GM10266 (cell line): ENCODE data around the gene ACER3.

Source experiments
- DNase-seq: peaks from one replicate; pipeline ENCODE4 v3.0.0; 2012; ENCODE audit errors: extremely low spot score
- TF ChIP-seq, protein P1 (sequence below): IDR thresholded peaks from 2 replicates; pipeline ENCODE4 v1.5.1; 2012; ENCODE audit warnings: mild to moderate bottlenecking, low read depth; ENCODE audit not compliant: control insufficient read depth, insufficient read depth; ENCODE audit errors: missing control alignments

ACER3 gene

DNA sequence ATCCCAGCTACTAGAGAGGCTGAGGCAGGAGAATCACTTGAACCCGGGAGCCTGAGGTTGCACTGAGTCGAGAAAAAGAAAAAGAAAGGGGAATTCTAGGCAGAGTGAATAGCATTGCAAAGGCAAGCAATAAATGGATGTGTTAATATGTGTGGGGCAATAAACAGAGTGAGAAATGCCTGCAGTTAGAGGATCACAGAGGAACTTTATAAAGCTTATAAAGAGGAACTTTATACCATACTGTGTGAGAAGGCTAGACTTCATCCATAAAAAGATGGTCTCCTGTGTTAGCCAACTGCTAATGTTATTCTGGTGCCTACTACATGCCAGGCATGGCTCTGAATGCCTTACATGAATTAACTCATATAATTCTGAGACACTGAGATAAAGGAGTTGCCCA is 174.3 kb downstream of the ACER3 start:
- no peak for DNase-seq
- TF ChIP-seq, protein P1, sequence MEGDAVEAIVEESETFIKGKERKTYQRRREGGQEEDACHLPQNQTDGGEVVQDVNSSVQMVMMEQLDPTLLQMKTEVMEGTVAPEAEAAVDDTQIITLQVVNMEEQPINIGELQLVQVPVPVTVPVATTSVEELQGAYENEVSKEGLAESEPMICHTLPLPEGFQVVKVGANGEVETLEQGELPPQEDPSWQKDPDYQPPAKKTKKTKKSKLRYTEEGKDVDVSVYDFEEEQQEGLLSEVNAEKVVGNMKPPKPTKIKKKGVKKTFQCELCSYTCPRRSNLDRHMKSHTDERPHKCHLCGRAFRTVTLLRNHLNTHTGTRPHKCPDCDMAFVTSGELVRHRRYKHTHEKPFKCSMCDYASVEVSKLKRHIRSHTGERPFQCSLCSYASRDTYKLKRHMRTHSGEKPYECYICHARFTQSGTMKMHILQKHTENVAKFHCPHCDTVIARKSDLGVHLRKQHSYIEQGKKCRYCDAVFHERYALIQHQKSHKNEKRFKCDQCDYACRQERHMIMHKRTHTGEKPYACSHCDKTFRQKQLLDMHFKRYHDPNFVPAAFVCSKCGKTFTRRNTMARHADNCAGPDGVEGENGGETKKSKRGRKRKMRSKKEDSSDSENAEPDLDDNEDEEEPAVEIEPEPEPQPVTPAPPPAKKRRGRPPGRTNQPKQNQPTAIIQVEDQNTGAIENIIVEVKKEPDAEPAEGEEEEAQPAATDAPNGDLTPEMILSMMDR, result no peak

- TF ChIP-seq, protein P1, result no peak
- no peak for DNase-seq
Observed at GRCh38 chr11:77035580-77035979, 174.9 kb downstream of the ACER3 start.

GRCh38 chr11:77036398-77036797 is 175.7 kb downstream of the ACER3 start:
- TF ChIP-seq, protein P1, result no peak
- no peak for DNase-seq

DNA sequence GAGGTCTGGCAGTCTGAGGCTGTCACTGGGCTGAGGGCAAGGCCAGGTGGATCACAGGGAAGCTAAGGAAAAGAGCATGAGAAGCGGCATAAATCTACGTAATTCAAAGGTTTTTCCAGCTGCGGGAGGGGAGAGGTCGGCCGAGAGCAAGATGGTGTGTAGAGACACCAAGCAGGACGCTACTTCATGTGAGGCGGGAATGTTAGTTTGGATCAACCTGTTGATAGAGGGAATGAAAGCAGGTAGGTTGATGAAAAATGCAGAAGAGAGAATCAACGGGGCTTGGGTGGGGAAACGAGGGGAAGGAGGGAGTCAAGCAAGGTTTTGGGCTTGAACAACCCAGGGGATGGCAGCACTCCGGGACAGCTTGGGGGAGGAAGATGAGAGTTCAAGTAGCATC is 176.3 kb downstream of the ACER3 start:
- DNase-seq, result no peak
- TF ChIP-seq, protein P1, result no peak

DNA sequence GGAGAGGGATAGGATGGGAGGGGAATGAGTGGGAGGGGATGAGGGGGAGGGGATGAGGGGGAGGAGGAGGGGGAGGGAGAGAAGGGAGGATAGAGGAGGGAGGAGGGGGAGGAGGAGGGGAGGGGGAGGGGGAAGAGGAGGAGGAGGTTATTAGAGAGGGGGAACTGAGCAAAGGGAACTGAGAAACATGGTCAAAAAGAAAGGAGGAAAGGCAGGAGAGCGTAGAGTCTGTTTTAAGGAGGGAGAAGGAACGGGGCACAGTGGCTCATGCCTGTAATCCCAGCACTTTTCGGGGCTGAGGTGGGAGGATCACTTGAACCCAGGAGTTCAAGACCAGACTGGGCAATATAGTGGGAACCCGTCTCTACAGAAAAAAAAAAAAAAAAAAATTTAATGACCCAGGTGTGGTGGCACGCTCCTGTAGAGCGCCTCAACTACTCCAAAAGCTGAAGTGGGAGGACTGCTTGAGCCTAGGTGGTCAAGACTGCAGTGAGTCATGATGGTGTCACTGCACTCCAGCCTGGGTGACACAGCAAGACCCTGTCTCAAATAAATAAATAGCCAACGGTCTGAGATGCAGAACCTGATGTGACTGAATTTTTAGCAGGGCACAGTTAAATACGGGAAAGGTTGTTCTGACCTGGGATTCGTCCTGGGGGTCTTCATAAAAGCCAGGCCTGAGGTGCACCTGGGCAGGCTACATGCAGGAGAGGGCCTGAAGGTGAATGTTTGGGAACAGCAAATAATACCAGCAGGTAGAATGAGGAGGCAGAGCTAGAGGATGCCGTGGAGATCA is 177.5 kb downstream of the ACER3 start:
- DNase-seq, result no peak
- TF ChIP-seq, protein P1, result no peak

DNA sequence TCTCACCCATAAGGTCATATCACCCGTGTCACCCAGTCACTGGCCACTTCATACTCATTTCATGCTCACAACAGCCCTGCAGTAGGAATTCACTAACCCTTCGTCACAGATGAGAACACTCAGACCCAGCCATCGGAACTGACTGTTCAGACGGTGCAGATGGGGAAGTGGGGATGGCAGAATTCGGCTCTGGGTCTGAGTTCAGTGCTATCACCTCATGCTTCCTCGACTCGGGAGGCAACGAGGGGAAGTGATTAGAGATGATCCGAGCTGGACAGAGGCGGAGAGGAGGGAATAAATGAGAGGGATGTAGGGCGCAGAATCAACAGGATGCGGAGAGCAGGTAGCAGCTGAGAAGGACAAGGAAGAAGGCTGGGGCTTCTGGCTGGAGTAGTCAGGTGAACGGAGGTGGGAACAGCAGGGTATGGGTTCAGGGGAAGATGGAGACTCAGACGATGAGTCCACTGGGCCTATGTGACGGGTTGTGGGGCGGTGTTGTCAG is 178.2 kb downstream of the ACER3 start:
- TF ChIP-seq, protein P1, result no peak

More for the DNA sequence above, 178.2 kb downstream of the ACER3 start:
- peak; percentile 52 for DNase-seq
